K562 (cell line): ENCODE results near the gene ST6GALNAC6. TPM values are rescaled to one million over a fixed set of nuclear protein-coding genes. Genes with fewer than 3 reads are reported as not detected.

Source experiments
- FOXA1 ChIP-seq: fragments of 450-650 bp; IDR thresholded peaks from 2 replicates; pipeline ENCODE4 v1.6.1; 2016; ENCODE audit warnings: mild to moderate bottlenecking, borderline replicate concordance
- HLTF ChIP-seq: fragments of 450-650 bp; IDR thresholded peaks from 2 replicates; pipeline ENCODE4 v1.6.1; 2016
- MAZ ChIP-seq, 2 experiments: fragments of 450-650 bp in 1 of 2; sonication (generic) in 1 of 2; formaldehyde crosslinking; IDR thresholded peaks in 1 of 2; conservative IDR thresholded peaks in 1 of 2; 2 replicates each; pipeline versions ENCODE4 v1.4.0 to v1.5.0; 2020; ENCODE audit warnings: mild to moderate bottlenecking in 1 of 2, missing genetic modification reagents in 1 of 2
- MBD2 ChIP-seq: sonication (generic); IDR thresholded peaks from 2 replicates; pipeline ENCODE4 v1.6.1; 2016; ENCODE audit warnings: low read depth, borderline replicate concordance
- MEF2D ChIP-seq: conservative IDR thresholded peaks from 2 replicates; pipeline ENCODE4 v1.6.1; 2016; ENCODE audit warnings: low read depth, missing genetic modification characterization, missing compliant biosample characterization
- MGA ChIP-seq: fragments of 450-650 bp; IDR thresholded peaks from 2 replicates; pipeline ENCODE4 v1.6.1; 2016; ENCODE audit warnings: mild to moderate bottlenecking, moderate library complexity
- SIX5 ChIP-seq, 2 experiments: IDR thresholded peaks; 2 replicates each; pipeline ENCODE4 v1.6.1; 2011; ENCODE audit warnings: low read length in 2 of 2, borderline replicate concordance in 1 of 2, low read depth in 1 of 2, mild to moderate bottlenecking in 1 of 2, moderate library complexity in 1 of 2; ENCODE audit not compliant: insufficient read depth in 1 of 2
- ZBTB1 ChIP-seq: sonication (generic); formaldehyde crosslinking; IDR thresholded peaks from 2 replicates; pipeline ENCODE4 v1.8.1; 2023; ENCODE audit warnings: missing genetic modification reagents, low read depth, mild to moderate bottlenecking, borderline replicate concordance
- ZBTB2 ChIP-seq: fragments of 450-650 bp; IDR thresholded peaks from 2 replicates; pipeline ENCODE4 v1.6.1; 2016; ENCODE audit warnings: antibody characterized with exemption
- ZNF277 ChIP-seq: fragments of 250-450 bp; sonication (Bioruptor Pico); IDR thresholded peaks from 2 replicates; pipeline ENCODE4 v1.8.0; 2022; ENCODE audit warnings: inconsistent platforms, mild to moderate bottlenecking, moderate library complexity, borderline replicate concordance
- ZNF644 ChIP-seq: fragments of 200-800 bp; sonication (Bioruptor generic); IDR thresholded peaks from 2 replicates; pipeline ENCODE4 v1.6.1; 2016; ENCODE audit warnings: low read depth, missing genetic modification characterization, missing compliant biosample characterization
- polyA plus RNA-seq, 8 experiments: library from polyadenylated mRNA; depleted of rRNA in 4 of 8; stranded (reverse) in 5 of 8; unstranded in 3 of 8; fragments of >200 nt; fragmentation: Nextera tagmentation in 2 of 8; fragmentation: Illumina TruSeq in 1 of 8; extraction: Ambion mirVana in 2 of 8; extraction: Trizol in 1 of 8; gene quantifications; 2 replicates each; pipeline versions ENCODE4 v1.2.1 to v1.2.3, GENCODE V29; 2011 to 2014; ENCODE audit warnings: inconsistent platforms in 1 of 8, missing spikeins in 1 of 8
- total RNA-seq, 7 experiments: library from RNA; depleted of rRNA in 6 of 7; stranded (reverse); fragments of >200 nt in 6 of 7; fragmentation: Illumina TruSeq in 2 of 7; extraction: Trizol in 2 of 7; gene quantifications; 2 replicates each; pipeline versions ENCODE4 v1.2.1 to v1.2.3, GENCODE V29; 2011 to 2021; ENCODE audit warnings: low replicate concordance in 1 of 7

Gene ST6GALNAC6
- total and polyA plus RNA-seq, 9 of the 15 experiments (the other 6 are each of a cell fraction or from before 2014, with no cell fraction given), result 0.13 to 23.0 (median 14.5) TPM

- TF ChIP-seq MGA, result no peak
- TF ChIP-seq MEF2D (tag), result no peak
- no peak for TF ChIP-seq ZNF277 (CRISPR knock-in tag)
- no peak for TF ChIP-seq HLTF
- TF ChIP-seq MAZ (CRISPR knock-in tag; conservative IDR thresholded peaks at IDR 0.05 in 1 of 2, IDR thresholded peaks at IDR 0.05 in 1 of 2), result no peak
- no peak for TF ChIP-seq ZBTB1 (CRISPR knock-in tag)
- TF ChIP-seq ZNF644 (tag), result no peak
- TF ChIP-seq FOXA1, result no peak
- TF ChIP-seq ZBTB2, result no peak
- TF ChIP-seq SIX5 (IDR thresholded peaks at IDR 0.05; ENCODE audit: borderline replicate concordance in 1 of 2, insufficient read depth in 1 of 2, low read depth in 1 of 2, low read length in 2 of 2), result no peak
- no peak for TF ChIP-seq MBD2
Measured at GRCh38 chr9:127880143-127880542, 19.3 kb downstream of the ST6GALNAC6 start (continued).
